Amniotic stem cell (primary cell): ENCODE measurements around the gene EYA3.

Experiments used
- DNase-seq: peaks from one replicate; lab custom pipeline; 2025; lab: John Stamatoyannopoulos, UW

The EYA3 gene

DNA sequence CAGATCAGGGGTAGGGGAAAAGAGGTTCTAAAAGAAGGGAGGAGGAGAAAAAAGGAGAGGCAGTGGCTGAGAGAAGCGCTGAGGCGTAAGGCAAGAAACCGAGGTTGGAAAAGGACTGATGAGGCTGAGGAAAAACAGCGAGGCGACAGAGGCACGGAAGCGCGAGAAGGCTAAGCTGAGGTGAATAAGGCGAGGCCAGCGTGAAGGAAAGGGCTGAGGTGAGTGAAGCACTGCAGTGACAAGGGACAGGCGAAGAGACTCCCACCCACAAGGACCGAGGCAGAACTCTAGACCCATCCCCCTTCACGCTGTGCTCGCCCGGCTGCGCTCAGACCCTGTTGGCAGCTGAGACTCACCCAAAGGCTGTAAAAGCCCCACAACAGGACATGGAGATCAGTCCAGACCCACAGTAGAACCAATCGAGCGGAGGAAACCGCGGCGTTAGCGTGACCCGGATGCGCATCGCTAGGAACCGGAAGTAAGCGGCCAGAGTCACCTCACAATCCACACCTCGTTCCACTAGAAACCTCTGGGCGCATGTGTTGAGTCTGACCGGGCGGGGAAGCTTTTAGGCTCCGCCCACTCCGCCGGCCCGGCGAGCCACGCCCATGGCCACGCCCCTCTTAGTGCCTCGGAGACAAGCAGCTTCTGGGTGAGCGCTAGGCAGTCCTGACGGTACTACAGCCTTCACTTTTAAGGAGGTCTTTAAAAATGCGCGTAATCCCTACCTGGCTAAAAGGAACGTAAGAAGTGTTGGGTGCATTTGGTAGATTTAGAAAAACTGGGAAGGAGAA, at the start of gene EYA3:
Gene EYA3 (minus strand): TSS at position 443 of the 794 bp plus-strand sequence. CDS start 30,584 bp downstream, outside the sequence.
- peak; percentile 96 for DNase-seq

DNA sequence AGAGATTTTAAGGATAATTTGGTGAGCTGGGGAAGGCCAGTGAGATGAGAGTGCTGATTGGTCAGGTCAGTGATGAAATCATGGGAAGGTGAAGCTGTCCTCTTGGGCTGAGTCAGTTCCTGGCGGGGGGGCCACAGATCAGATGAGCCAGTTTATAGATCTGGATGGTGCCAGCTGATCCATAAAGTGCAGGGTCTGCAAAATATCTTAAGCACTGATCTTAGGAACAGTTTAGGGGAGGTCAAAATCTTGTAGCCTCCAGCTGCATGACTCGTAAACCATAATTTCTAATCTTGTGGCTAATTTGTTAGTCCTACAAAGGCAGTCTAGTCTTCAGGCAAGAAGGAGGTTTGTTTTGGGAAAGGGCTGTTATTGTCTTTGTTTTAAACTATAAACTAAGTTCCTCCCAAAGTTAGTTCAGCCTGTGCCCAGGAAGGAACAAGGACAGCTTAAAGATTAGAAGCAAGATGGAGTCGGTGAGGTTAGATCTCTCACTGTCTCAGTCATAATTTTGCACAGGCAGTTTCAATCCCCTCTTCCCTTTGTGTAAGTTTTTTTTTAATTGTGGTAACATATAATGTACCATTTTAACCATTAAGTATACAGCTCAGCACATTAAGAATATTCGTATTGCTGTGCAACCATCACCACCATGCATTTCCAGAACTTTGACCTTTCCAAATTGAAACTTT, 48.7 kb upstream of the EYA3 start:
- no peak for DNase-seq

- DNase-seq, result no peak
These were observed 47.9 kb upstream of the EYA3 start for GRCh38 chr1:28136169-28136921.

- no peak for DNase-seq
These were observed 47.2 kb upstream of the EYA3 start for GRCh38 chr1:28135371-28136168.

DNA sequence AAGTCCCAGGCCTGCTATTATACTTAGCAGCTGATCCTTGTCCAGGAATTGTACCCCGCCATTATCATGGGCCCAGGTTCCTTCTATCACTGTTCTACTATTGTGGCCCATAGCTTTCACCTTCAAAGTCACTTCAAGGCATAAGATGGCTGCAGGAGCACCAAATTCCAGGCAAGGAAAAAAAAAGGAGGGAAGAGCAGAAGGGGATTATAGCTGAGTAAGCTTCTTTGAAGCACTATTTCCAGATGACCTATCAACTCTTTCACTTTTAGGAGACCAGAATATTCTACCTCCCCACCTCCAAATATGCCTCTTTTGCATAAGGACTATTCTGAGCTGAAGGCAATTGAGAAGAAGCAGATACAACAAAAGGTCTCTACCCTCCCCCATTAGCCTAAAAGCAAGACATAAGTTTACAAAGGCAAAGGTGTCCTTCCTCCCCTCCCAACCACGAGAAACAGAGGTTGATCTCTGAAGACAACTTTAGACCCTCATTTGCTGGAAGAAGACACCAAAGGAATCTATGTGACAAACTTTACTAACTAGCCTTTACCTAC, 46.3 kb upstream of the EYA3 start:
- DNase-seq, result no peak

DNA sequence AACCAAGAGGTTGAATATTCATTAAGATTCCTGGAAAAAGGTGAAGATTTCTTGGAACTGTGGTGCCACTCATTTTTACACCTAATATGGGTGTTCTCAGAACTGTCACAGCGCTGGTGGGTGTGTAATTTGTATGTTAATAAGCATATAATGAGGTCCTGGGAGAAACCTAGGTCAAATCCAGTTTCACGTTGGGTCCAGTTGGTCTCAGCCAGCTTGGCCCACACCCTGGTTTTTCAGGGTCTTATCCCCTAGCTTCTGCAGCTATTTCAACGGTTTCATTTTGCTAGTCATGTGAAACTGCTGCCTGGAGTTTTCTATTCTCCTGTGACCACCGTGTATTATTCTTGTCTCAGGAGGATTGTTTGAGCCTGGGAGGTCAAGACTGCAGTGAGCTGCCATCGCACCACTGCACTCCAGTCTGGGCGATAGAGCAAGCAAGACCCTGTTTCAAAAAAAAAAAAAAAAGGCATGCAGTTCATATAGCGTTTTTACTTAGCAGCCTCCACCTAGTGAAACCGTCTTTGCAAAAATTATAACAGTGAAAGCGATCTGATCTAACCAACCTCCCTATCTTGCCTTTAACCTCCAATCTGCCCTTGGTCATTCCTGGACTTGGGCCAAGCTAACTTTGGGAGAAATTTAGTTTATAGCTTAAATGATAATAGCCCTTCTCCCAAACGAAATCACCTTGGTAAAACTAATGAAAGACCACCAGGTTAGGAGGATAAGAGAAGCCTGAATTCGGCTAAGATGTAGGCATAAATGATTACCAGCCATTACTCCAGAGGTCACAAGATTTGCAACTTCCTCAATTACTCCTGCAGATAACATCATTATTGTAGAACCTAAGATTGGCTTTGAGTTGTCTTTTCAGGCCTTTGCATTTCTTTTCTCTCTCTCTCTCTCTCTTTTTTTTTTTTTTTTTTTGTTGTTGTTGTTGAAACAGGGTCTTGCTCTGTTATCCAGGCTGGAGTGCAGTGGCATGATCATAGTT, 44.1 kb upstream of the EYA3 start:
- DNase-seq, result no peak

- DNase-seq, result no peak
These were observed 42.5 kb upstream of the EYA3 start for GRCh38 chr1:28130901-28131300.

DNA sequence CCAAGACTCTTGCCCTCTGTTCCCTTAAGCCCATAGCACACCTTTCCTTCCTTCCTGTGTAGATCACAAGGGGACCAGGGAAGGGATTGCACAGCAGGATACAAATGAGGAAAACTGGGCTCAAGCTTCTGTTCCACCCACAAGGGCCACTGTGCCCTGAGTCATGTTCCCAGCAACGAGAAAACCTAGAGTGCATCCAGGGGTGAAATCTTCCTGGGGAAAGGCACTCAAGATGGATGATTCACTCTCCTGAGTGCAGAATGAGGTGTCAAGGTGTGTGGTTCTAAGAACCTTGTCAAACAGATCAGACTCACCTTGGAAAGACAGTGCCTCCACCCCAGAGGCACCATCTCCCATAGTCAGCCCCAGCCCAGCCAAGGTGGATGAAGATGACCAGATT, 40.7 kb upstream of the EYA3 start:
- DNase-seq, result no peak

DNA sequence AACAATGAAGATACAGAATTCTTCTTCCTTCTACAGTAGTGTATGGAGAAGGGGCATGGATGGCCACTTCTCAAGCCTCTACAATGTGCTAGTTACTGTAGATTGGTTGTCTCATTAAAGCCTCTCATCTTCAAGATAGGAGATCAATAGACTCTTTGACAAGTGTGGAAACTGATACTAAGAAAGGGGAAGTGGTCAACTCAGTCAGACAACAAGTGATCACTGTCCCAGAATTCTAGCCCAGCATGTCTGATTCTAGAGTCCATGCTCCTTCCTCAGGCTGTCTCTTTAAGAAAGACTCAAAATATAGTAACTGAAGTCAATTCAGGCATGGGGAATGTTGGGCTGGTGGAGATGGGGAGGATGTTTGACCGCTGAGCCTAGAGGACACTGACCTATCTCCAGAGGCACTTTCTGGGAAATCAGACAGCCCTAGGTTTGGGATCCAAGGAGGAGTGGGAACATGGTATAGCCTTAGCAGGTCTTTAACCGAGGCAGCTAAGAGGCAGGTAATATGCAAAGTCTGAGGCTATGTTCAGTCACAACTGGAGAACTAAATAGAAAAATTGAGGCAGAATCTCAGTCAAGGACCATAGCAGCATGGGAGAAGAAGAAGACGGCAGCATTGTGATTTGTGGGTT, 39.3 kb upstream of the EYA3 start:
- DNase-seq, result no peak

DNA sequence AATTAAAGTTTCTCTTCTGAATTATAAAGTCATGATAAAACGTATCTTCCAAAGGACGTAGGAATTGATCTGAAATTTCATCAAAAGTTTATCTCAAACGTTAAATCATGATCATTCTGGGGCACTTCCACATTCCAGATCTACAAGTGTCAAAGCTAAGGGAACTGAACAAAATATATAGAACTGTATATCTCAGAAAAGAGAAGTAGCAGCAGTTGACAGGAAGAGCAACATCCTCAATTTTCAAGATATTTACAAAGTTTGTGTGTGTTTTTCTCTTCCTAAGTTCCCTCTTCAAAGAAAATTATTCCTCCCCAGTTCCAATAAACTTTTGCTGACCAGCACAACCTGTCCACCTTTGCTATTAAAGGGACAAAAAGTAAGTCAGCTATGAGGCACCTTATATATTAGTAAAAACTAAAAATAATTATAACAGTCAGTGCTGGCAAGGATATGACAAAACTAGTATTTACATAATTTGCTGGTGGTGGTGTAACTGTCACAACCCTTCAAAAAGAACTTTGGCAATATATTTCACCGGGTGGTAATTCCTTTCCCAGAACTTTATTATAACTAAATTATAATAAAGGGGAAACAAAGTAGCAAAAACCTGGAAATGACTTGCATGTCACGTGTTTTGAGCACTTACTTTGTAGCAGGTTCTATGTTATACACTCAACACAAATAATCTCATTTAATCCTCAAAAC, 38.5 kb upstream of the EYA3 start:
- no peak for DNase-seq

GRCh38 chr1:28126212-28126611, 37.8 kb upstream of the EYA3 start:
- no peak for DNase-seq

- no peak for DNase-seq
These were observed 35.1 kb upstream of the EYA3 start for GRCh38 chr1:28123461-28123961.

DNA sequence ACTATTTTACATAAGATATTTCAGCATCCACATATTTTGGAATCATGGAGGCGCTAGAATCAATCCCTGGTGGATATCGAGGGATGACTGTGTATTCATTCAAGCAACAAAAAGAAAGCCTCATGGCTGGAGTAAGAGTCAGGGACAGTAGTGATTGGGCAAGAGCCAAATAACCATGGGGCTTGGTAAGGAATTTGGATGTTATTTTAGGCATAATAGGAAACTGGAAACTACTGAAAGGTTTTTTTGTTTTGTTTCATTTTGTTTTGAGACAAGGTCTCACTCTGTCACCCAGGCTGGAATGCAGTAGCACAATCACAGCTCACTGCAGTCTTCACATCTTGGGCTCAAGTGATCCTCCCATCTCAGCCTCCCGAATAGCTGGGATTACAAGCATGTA, 33.8 kb upstream of the EYA3 start:
- no peak for DNase-seq

- no peak for DNase-seq
These were observed 31.1 kb upstream of the EYA3 start for GRCh38 chr1:28119556-28119955.

DNA sequence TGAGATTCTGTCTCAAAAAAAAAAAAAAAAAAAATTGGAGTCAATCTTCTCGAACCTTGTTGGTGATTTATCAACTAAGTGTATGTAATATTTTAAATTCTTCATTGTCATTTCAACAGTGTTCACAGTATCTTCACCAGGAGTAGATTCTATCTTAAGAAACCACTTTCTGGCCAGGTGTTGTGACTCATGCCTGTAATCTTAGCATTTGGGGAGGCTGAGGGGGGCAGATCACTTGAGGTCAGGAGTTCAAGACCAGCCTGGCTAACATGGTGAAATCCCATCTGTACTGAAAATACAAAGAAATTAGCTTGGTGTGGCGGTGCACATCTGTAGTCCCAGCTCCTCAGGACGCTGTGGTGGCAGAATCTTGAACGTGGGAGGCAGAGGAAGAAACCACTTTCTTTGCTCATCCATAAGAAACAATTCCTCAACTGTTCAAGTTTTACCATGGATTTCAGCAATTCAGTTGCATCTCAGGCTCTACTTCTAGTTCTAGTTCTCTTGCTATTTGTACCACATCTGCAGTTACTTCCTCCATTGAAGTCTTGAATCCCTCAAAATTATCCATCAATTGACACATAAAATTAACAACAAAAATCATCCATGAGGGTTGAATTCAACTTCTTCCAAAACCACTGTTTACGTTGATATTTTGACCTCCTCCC, 30.4 kb upstream of the EYA3 start:
- DNase-seq, result no peak

DNA sequence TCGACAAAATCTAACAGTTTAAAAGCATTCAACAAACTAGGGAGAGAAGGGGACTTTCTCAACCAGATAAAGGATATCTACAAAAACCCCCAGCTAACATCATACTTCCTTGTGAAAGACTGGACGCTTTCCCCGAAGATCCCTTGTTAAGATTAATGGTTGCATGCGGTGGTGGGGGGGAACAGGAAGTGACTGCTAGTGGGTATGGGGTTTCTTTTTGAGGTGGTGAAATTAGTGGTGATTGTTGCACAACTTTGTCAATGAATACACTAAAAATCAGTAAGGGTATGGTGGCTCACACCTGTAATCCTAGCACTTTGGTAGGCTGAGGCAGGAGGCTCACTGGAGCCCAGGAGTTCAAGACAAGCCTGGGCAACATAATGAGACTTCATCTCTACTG, 26.9 kb upstream of the EYA3 start:
- no peak for DNase-seq

- no peak for DNase-seq
These were observed 26.4 kb upstream of the EYA3 start for GRCh38 chr1:28114844-28115243.

- no peak for DNase-seq
These were observed 24.8 kb upstream of the EYA3 start for GRCh38 chr1:28113242-28113572.
